K562 (cell line): ENCODE measurements around the gene PATJ. TPM values are rescaled to one million over a fixed set of nuclear protein-coding genes. Genes with fewer than 3 reads are reported as not detected.

Experiments used
- ATAC-seq: fragments of 200-7000 bp; cut with Tn5 transposase; 3 replicates; pipeline ENCODE4 v1.9.1; 2020; ENCODE audit warnings: moderate library complexity
- BruUV-seq: library from RNA; stranded (reverse); fragments of 400-500 nt; replicated peaks from 2 replicates; lab custom pipeline; 2021; lab: Mats Ljungman, UMichigan
- CTCF ChIA-PET: fragments of 300-600 bp; formaldehyde crosslinking; extraction: SDS; loops from one replicate; lab custom pipeline; 2021; ENCODE audit warnings: low intra/inter-chr PET ratio; lab: Yijun Ruan, JAX
- POLR2A ChIA-PET: fragments of 300-600, 350-650 bp; sonication (Branson Sonifier 250); formaldehyde crosslinking; extraction: SDS; loops from one replicate; lab custom pipeline; 2021; ENCODE audit warnings: antibody characterized with exemption, inconsistent platforms; lab: Yijun Ruan, JAX
- DNase-seq, 4 experiments: peaks; one replicate each; pipeline versions ENCODE4 v3.0.0 to v3.0.0-alpha.2; 2011 to 2018; ENCODE audit warnings: low spot score in 3 of 4, mixed read lengths in 3 of 4; ENCODE audit errors: extremely low read depth in 1 of 4
- FAIRE-seq: peaks from 2 replicates; lab custom pipeline; 2011; peaks lifted over from hg19 to GRCh38; lab: Jason Lieb, UNC
- H2AFZ ChIP-seq: 2 replicates; pipeline ENCODE4 v1.6.0; 2011; ENCODE audit warnings: low read depth, low read length, control low read depth, inconsistent platforms
- H3K27ac ChIP-seq: fragments of 200-600 bp; 3 replicates; pipeline ENCODE4 v1.8.0; 2011; ENCODE audit warnings: low read depth, mild to moderate bottlenecking, control low read depth, inconsistent platforms, low read length, moderate library complexity, mixed read lengths; ENCODE audit errors: extremely low read depth
- H3K27me3 ChIP-seq, 2 experiments: fragments of 300-600 bp in 1 of 2; 2 replicates in 1 of 2; 3 replicates in 1 of 2; pipeline versions ENCODE4 v1.6.0 to v1.8.0; 2011; ENCODE audit warnings: inconsistent platforms in 2 of 2, low read length in 2 of 2, mild to moderate bottlenecking in 1 of 2, mixed read lengths in 1 of 2, moderate library complexity in 1 of 2; ENCODE audit not compliant: control insufficient read depth in 2 of 2, insufficient read depth in 2 of 2
- H3K36me3 ChIP-seq: fragments of 300-600 bp; 3 replicates; pipeline ENCODE4 v1.8.0; 2011; ENCODE audit warnings: mild to moderate bottlenecking, low read length, inconsistent platforms; ENCODE audit not compliant: control insufficient read depth, insufficient read depth
- H3K4me1 ChIP-seq, 2 experiments: fragments of 200-600 bp in 1 of 2; replicated peaks in 1 of 2; 2 replicates in 1 of 2; 3 replicates in 1 of 2; pipeline versions ENCODE4 v1.5.1 to v1.8.0; 2011; ENCODE audit warnings: inconsistent platforms in 2 of 2, low read length in 2 of 2, mild to moderate bottlenecking in 1 of 2, mixed read lengths in 1 of 2, moderate library complexity in 1 of 2; ENCODE audit not compliant: control insufficient read depth in 2 of 2, insufficient read depth in 2 of 2
- H3K4me2 ChIP-seq: 2 replicates; pipeline ENCODE4 v1.6.1; 2011; ENCODE audit warnings: low read length, control low read depth, inconsistent platforms, mixed read lengths; ENCODE audit not compliant: insufficient read depth
- H3K4me3 ChIP-seq: fragments of 200-600 bp; sonication (generic), shearing (Covaris generic); 2 replicates; pipeline ENCODE4 v1.5.1; 2016; ENCODE audit warnings: control low read depth, inconsistent platforms
- H3K79me2 ChIP-seq: fragments of 200-600 bp; 3 replicates; pipeline ENCODE4 v1.8.0; 2011; ENCODE audit warnings: low read length, inconsistent platforms; ENCODE audit not compliant: control insufficient read depth, insufficient read depth
- H3K9ac ChIP-seq, 2 experiments: 2 replicates each; pipeline versions ENCODE4 v1.6.0 to v1.6.1; 2011; ENCODE audit warnings: low read depth in 2 of 2, low read length in 2 of 2, control low read depth in 1 of 2, inconsistent platforms in 1 of 2, mild to moderate bottlenecking in 1 of 2, mixed read lengths in 1 of 2; ENCODE audit not compliant: insufficient read depth in 1 of 2
- H3K9me1 ChIP-seq: one replicate; pipeline ENCODE4 v1.6.0; 2011; ENCODE audit warnings: inconsistent platforms, mild to moderate bottlenecking, low read length, moderate library complexity; ENCODE audit not compliant: control insufficient read depth, insufficient read depth
- H3K9me3 ChIP-seq: replicated peaks from 2 replicates; pipeline ENCODE4 v1.5.1; 2011; ENCODE audit warnings: low read depth, low read length, inconsistent platforms; ENCODE audit not compliant: control insufficient read depth, insufficient read depth
- H4K20me1 ChIP-seq: replicated peaks from 2 replicates; pipeline ENCODE4 v1.6.1; 2011; ENCODE audit warnings: low read length, inconsistent platforms, mixed read lengths; ENCODE audit not compliant: control insufficient read depth, insufficient read depth
- E2F3 ChIP-seq: fragments of 250-450 bp; sonication (Bioruptor Pico); IDR thresholded peaks from 2 replicates; pipeline ENCODE4 v1.4.0; 2020; ENCODE audit warnings: mild to moderate bottlenecking
- GABPB2 ChIP-seq: fragments of 250-450 bp; sonication (Bioruptor Pico); conservative IDR thresholded peaks from 2 replicates; pipeline ENCODE4 v1.5.1; 2021; ENCODE audit warnings: mild to moderate bottlenecking
- HDAC6 ChIP-seq: IDR thresholded peaks from 2 replicates; pipeline ENCODE4 v1.6.1; 2012; ENCODE audit warnings: low read depth, mild to moderate bottlenecking, control low read depth, inconsistent platforms, low read length, moderate library complexity
- HSF4 ChIP-seq: fragments of 250-450 bp; sonication (Bioruptor Pico); IDR thresholded peaks from 2 replicates; pipeline ENCODE4 v2.1.2; 2022; ENCODE audit warnings: mild to moderate bottlenecking, moderate library complexity, borderline replicate concordance
- NCOA6 ChIP-seq: fragments of 450-650 bp; IDR thresholded peaks from 2 replicates; pipeline ENCODE4 v1.6.1; 2017; ENCODE audit warnings: mild to moderate bottlenecking
- NFIX ChIP-seq: fragments of 250-450 bp; sonication (Bioruptor Pico); IDR thresholded peaks from 2 replicates; pipeline ENCODE4 v1.4.0; 2020; ENCODE audit warnings: low read depth, mild to moderate bottlenecking, moderate library complexity
- PCBP2 ChIP-seq: fragments of 200-400 bp; formaldehyde crosslinking; IDR thresholded peaks from 2 replicates; pipeline ENCODE4 v1.6.1; 2018; ENCODE audit warnings: low read length, low read depth, mild to moderate bottlenecking, moderate library complexity; ENCODE audit not compliant: poor library complexity, severe bottlenecking
- PTTG1 ChIP-seq: fragments of 450-650 bp; IDR thresholded peaks from 2 replicates; pipeline ENCODE4 v1.6.1; 2016; ENCODE audit warnings: low read depth, mild to moderate bottlenecking, missing genetic modification characterization, missing compliant biosample characterization
- ZBED1 ChIP-seq: IDR thresholded peaks from 2 replicates; pipeline ENCODE4 v1.6.1; 2014
- ZNF217 ChIP-seq: sonication (generic); formaldehyde crosslinking; IDR thresholded peaks from 2 replicates; pipeline ENCODE4 v1.8.0; 2022; ENCODE audit warnings: mild to moderate bottlenecking, missing genetic modification reagents
- ZNF282 ChIP-seq: sonication (generic); formaldehyde crosslinking; IDR thresholded peaks from 2 replicates; pipeline ENCODE4 v1.8.1; 2023; ENCODE audit warnings: missing genetic modification reagents
- ZNF444 ChIP-seq: fragments of 250-450 bp; sonication (Bioruptor Pico); IDR thresholded peaks from 2 replicates; pipeline ENCODE4 v1.4.0; 2020; ENCODE audit warnings: mild to moderate bottlenecking, moderate library complexity
- ZNF780A ChIP-seq: fragments of 250-450 bp; sonication (Bioruptor Pico); IDR thresholded peaks from 2 replicates; pipeline ENCODE4 v1.5.0; 2021; ENCODE audit warnings: mild to moderate bottlenecking
- ZZZ3 ChIP-seq: fragments of 450-650 bp; IDR thresholded peaks from 2 replicates; pipeline ENCODE4 v1.6.1; 2016; ENCODE audit warnings: antibody characterized with exemption, mild to moderate bottlenecking, moderate library complexity
- WGBS: fragments of 100-300 bp; shearing (Covaris generic); methylation state at CpG from one replicate; pipeline ENCODE4 v1.1.6; 2016; ENCODE audit warnings: low coverage, mixed read lengths; ENCODE audit not compliant: insufficient coverage; ENCODE audit errors: missing lambda C conversion rate; 5-methylcytosine and 5-hydroxymethylcytosine counted together
- in situ Hi-C: fragments of 300-500 bp; cut with MboI; formaldehyde crosslinking; loops from 4 replicates; pipeline ENCODE4 v1.15.0; 2018; ENCODE audit warnings: inconsistent platforms, mixed read lengths
- intact Hi-C: fragments of 100-400 bp; cut with micrococcal nuclease; formaldehyde crosslinking; loops from 2 replicates; pipeline ENCODE4 v1.14.2; 2022
- polyA plus RNA-seq, 8 experiments: library from polyadenylated mRNA; depleted of rRNA in 4 of 8; stranded (reverse) in 5 of 8; unstranded in 3 of 8; fragments of >200 nt; fragmentation: Nextera tagmentation in 2 of 8; fragmentation: Illumina TruSeq in 1 of 8; extraction: Ambion mirVana in 2 of 8; extraction: Trizol in 1 of 8; gene quantifications; 2 replicates each; pipeline versions ENCODE4 v1.2.1 to v1.2.3, GENCODE V29; 2011 to 2014; ENCODE audit warnings: inconsistent platforms in 1 of 8, missing spikeins in 1 of 8
- total RNA-seq, 7 experiments: library from RNA; depleted of rRNA in 6 of 7; stranded (reverse); fragments of >200 nt in 6 of 7; fragmentation: Illumina TruSeq in 2 of 7; extraction: Trizol in 2 of 7; gene quantifications; 2 replicates each; pipeline versions ENCODE4 v1.2.1 to v1.2.3, GENCODE V29; 2011 to 2021; ENCODE audit warnings: low replicate concordance in 1 of 7
- TF ChIP-seq, protein P1 (sequence below): fragments of 450-650 bp; IDR thresholded peaks from 2 replicates; pipeline ENCODE4 v1.6.1; 2018; ENCODE audit not compliant: partially characterized antibody

PATJ gene
- total and polyA plus RNA-seq, 9 of the 15 experiments (the other 6 are each of a cell fraction or from before 2014, with no cell fraction given): 0.22 TPM; not detected in 8

DNA sequence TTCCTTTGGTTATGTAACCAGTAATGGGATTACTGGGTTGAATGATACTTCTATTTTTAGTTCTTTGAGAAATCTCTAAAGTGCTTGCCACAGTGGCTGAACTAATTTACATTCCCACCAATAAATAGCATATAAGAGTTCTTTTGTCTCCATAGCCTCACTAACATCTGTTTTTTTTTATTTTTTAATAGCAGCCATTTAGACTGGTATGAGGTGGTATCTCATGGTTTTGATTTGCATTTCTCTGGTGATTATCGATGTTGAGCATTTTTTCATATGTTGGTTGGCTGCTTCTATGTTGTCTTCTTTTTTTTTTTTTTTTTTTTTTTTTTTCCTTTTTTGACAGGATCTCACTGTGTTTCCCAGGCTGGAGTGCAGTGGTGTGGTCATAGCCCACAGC, 319.8 kb downstream of the PATJ start:
- Histone ChIP-seq H2AFZ (no peak overlapping the region), H3K4me3 (no peak overlapping the region), H3K4me2 (no peak overlapping the region), H4K20me1 (no peaks in the 10 kb centered on the region; the same call in 1 of the 2 replicates), H3K79me2 (no peaks in the 10 kb centered on the region), H3K9ac (no peak overlapping the region), H3K9me1 (no peaks in the 10 kb centered on the region), H3K9me3 (no peaks in the 10 kb centered on the region), H3K27me3 (peaks cover 0 to 4% of the 10 kb centered on the region in 2 experiments; a peak in 1 of 5 replicates), H3K4me1 (no peaks in the 10 kb centered on the region), H3K36me3 (no peaks in the 10 kb centered on the region), H3K27ac (no peak overlapping the region)
- TF ChIP-seq NCOA6 (no peak), E2F3 (CRISPR knock-in tag) (no peak), GABPB2 (no peak), ZNF444 (CRISPR knock-in tag) (no peak), ZBED1 (no peak)
- intact Hi-C loops: no loop called here
- BruUV-seq: no TSS peak
- ATAC-seq (no peak), FAIRE-seq (no peak), DNase-seq (no peak)
- in situ Hi-C loops: no loop called here
- CTCF ChIA-PET: no interaction called here
- POLR2A ChIA-PET: no interaction called here
- 0% methylated on average over 1 of the region's 1 CpG for WGBS

GRCh38 chr1:62064829-62065407, 322.6 kb downstream of the PATJ start:
- FAIRE-seq: no peak
- no peak for TF ChIP-seq ZNF780A (CRISPR knock-in tag)
- TF ChIP-seq, protein P1, sequence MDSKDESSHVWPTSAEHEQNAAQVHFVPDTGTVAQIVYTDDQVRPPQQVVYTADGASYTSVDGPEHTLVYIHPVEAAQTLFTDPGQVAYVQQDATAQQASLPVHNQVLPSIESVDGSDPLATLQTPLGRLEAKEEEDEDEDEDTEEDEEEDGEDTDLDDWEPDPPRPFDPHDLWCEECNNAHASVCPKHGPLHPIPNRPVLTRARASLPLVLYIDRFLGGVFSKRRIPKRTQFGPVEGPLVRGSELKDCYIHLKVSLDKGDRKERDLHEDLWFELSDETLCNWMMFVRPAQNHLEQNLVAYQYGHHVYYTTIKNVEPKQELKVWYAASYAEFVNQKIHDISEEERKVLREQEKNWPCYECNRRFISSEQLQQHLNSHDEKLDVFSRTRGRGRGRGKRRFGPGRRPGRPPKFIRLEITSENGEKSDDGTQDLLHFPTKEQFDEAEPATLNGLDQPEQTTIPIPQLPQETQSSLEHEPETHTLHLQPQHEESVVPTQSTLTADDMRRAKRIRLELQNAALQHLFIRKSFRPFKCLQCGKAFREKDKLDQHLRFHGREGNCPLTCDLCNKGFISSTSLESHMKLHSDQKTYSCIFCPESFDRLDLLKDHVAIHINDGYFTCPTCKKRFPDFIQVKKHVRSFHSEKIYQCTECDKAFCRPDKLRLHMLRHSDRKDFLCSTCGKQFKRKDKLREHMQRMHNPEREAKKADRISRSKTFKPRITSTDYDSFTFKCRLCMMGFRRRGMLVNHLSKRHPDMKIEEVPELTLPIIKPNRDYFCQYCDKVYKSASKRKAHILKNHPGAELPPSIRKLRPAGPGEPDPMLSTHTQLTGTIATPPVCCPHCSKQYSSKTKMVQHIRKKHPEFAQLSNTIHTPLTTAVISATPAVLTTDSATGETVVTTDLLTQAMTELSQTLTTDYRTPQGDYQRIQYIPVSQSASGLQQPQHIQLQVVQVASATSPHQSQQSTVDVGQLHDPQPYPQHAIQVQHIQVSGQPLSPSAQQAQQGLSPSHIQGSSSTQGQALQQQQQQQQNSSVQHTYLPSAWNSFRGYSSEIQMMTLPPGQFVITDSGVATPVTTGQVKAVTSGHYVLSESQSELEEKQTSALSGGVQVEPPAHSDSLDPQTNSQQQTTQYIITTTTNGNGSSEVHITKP: no peak
- no peak for TF ChIP-seq NFIX (CRISPR knock-in tag)
- TF ChIP-seq ZZZ3: no peak
- no peak for TF ChIP-seq ZNF282 (CRISPR knock-in tag)
- no peak for TF ChIP-seq PTTG1 (tag)
- TF ChIP-seq HDAC6: no peak
- TF ChIP-seq HSF4 (CRISPR knock-in tag): no peak
- TF ChIP-seq ZNF217 (CRISPR knock-in tag): no peak
- no peak for TF ChIP-seq PCBP2

More at GRCh38 chr1:62064829-62065407, 322.6 kb downstream of the PATJ start:
- H3K79me2 ChIP-seq: no peaks in the 10 kb centered on the region
- H4K20me1 ChIP-seq: no peaks in the 10 kb centered on the region
- no peak overlapping the region for H3K27ac ChIP-seq
- H3K9me3 ChIP-seq: no peaks in the 10 kb centered on the region
- H3K36me3 ChIP-seq: no peaks in the 10 kb centered on the region
- 3% methylated on average over 4 of the region's 4 CpGs for WGBS
- in situ Hi-C loops (no loop called here), intact Hi-C loops (no loop called here)
- H3K4me1 ChIP-seq: no peaks in the 10 kb centered on the region
- no peak overlapping the region for H2AFZ ChIP-seq
- ChIA-PET POLR2A (interaction anchor here (1.2 kb wide), 1 partner anchor 15 kb away, joined by 3 read pairs; no protein-coding TSS in a partner anchor), CTCF (no interaction called here)
- H3K4me3 ChIP-seq: no peak overlapping the region
- no peaks in the 10 kb centered on the region for H3K9me1 ChIP-seq
- no peak overlapping the region for H3K9ac ChIP-seq
- H3K27me3 ChIP-seq: no peaks in the 10 kb centered on the region
- DNase-seq: no peak
- BruUV-seq: no TSS peak
- no peak for ATAC-seq
- H3K4me2 ChIP-seq: no peak overlapping the region
